Erythroblast (primary cell): ENCODE data around the gene LACRT.

Experiments
- GATA1 ChIP-seq: IDR thresholded peaks from 2 replicates; pipeline ENCODE4 v1.6.1; 2011; ENCODE audit warnings: low read depth, mild to moderate bottlenecking, control low read depth, low read length, moderate library complexity
- POLR2A ChIP-seq: IDR thresholded peaks from 2 replicates; pipeline ENCODE4 v1.6.1; 2011; ENCODE audit warnings: mild to moderate bottlenecking, low read length

- TF ChIP-seq POLR2A (no peak), GATA1 (no peak)
These were observed 25.7 kb upstream of the LACRT start for GRCh38 chr12:54660320-54660962.
